Central memory CD4-positive, alpha-beta T cell (primary cell): Measurements from ENCODE around the gene NEK5.

Source experiments
- DNase-seq: peaks from one replicate; pipeline ENCODE4 v3.0.0; 2022

Gene NEK5

GRCh38 chr13:52009946-52010345, 118.9 kb downstream of the NEK5 start:
- DNase-seq = no peak

- DNase-seq = no peak
Observed at GRCh38 chr13:52006523-52007245, 122.2 kb downstream of the NEK5 start.

- DNase-seq = no peak
Observed at GRCh38 chr13:52005841-52006522, 122.9 kb downstream of the NEK5 start.

- DNase-seq = no peak
Observed at GRCh38 chr13:52004511-52005170, 124.2 kb downstream of the NEK5 start.

DNA sequence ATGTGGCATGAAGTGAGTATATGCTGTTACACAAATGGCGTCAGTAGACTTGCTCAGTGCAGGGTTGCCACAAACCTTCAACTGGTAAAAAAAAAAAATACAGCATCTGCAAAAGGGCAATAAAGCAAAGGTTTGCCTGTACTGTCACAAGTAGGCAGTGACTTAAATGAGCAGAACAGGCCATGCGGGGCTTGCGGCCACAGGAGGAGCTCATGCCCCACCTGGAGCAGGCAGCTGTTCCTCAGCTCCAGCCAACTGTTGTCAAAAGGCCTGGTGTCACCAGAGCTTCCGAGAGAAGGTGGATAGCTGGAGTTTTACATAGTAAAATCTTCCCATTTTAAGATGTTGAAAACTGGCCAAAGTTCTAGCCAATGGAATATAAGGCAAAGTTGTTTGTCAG, 125.3 kb downstream of the NEK5 start:
- no peak for DNase-seq

DNA sequence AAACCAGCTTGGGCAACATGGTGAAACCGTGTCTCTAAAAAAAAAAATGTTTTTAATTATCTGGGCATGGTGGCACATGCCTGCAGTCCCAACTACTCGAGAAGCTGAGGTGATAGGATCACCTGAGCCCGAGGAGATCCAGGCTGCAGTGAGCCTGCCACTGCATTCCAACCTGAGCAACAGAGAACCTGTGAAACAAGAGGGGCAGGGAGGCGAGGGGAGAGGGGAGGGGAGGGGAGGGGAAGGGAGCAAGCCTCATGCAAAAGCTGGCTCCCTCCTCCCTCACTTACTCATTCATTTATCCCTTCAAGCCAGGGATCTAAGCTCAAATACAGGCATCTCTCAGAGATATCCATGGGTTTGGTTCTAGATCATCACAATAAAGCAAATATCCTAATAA, 126.5 kb downstream of the NEK5 start:
- DNase-seq = no peak

DNA sequence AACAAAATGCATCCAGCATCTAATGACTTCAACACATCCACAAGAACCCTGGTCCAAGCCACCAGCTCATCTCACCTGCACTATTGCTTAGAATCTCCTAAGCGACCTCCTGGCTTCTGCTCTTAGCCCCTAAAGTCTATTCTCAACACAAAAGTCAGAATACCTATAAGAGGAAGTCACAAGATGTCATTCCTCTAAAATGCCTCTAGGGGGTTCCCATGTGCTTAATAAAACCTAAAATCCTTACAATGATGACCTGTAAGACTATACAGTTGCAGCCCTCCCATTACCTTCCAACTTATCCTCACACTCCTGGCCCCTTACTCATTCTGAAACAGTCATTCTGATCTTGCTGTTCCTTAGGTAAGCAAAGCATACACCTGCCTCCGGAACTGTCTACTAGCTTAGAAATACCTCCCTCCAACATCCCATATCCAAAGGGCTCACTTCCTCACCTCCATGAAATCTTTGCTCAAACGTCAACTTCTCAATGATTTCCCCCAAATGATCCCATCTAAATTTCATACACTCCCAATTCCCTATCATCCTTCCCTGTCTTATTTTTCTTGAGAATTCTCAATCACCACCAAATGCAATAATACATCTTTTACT, 127.6 kb downstream of the NEK5 start:
- peak; percentile 31 for DNase-seq

GRCh38 chr13:51999921-52000320, 129.0 kb downstream of the NEK5 start:
- DNase-seq = no peak

- no peak for DNase-seq
Observed at GRCh38 chr13:51999510-51999911, 129.4 kb downstream of the NEK5 start.

DNA sequence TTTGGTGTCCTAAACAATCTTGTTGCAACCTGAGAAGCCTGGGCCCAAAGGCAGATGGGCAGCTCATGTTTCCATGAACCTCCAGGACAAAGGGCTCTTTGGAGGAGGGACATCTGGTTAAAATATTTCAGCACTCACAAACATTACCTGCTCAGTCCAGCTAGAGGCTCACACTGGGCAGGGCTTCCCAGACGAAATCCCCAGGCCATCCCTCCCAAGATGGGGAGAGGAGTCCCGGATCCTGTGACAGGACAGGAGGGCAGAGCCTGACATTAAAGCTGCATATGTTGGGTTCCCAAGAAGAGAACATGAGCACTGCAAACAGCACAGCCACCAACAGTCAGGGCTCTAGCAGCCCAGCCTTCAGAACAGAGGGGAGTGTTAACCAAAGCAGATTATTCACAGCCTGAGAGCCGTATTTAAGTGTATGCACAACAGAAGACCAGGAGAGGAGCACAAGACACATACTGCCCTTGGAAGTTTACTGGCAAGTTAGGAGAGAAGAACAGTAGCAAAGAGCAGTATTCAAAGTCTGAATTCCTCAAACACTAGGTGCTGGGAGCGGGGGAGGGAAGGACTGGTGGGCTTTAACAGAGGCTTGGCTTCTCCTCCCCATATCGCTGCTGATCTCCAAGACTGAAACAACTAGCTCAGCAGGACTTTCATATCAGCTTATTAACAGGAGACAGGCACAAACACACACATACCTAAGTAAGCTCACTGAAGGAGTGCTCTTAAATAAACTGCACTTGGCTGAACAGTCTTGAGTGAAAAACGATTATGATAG, 130.0 kb downstream of the NEK5 start:
- DNase-seq = no peak

DNA sequence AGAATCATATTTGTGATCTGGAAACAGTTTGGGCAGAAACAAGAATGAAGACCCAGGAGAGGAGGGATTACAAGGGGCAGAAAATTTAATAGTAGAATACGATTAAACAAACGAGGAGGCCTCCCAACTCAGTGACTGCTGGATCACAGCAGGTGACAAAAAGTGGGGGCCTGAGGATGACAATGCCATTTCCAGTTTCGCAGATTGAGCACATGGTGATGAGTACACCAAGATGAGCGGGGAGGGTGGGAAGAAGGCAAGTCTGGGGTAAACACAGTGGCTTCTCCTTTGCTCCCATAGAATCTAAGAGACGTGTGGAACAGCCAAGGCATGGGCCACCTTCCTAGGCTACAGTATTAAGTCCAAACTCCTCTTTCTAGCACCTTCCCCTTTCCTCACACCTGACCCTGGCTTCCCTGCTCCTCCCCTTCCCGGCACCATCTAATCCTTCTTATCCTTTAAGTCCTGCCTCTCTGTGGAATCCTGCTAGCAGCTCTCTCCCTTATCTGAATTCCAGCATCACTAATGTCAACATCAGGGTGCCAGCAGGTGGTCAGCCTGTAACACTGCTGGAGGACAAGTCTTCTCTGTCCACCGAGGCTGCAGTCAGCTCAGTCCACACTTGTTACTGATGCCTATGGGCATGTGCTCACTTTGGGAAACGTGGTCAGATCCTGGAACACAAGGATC, 131.1 kb downstream of the NEK5 start:
- no peak for DNase-seq

GRCh38 chr13:51997186-51997585, 131.7 kb downstream of the NEK5 start:
- no peak for DNase-seq

DNA sequence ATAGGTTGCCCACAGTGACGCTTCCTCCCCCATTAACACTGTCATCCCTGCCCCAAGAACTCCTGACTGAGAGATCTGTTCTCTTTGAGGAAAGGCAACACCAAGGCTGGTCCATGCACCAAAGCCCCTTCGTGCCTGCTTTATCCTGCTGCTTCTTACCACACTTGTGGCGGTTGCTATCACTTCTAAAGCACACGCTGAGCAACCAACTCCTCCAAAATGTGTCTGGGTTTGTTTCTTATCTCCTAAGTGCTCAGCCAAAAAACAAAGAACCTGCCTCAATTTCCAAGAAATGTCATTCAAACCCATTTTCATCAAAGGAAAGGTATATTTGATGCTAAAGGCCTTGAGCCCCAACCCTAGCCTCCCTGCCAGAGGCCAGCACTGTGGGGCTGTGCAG, 132.2 kb downstream of the NEK5 start:
- DNase-seq = no peak

DNA sequence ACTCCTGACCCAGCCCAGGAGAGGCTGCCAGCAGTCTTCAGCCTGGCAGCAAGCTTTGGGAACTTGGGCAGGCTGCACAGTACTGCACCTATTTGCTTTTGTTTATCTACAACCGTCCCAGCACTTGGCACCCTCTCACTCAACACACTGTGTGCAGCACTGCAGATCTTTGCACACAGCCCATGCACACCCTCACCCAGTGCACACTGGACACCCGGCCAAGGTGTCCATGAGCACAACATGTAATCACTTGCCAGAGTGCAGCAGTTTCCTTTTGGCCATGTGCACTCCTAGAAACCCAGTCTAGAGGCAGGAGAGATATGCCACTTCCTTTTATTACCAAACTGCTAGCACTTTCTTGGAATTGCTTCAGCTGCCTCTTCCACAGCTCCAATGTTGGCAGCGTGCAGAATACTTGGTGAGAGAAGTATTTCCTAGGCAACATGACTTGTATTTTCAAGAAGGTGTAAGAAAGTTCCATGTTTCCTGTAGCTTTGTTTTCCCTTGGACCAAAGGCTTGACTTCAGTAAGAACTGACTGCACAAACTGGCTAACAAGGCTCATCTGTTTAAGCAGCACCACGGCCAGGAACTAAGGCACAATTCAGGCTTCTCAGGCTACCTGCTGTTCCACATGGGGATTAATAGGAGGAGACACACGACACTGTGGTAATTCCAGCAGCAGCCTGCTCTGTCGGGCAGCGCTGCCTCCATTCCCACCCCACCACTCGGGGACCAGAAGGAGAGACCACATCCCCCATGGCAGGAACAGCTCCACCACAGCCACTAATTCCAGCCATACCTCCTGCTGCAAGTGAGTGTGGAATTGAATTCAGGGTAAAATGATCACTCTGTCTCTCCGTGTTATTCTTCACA, 133.0 kb downstream of the NEK5 start:
- DNase-seq = no peak

DNA sequence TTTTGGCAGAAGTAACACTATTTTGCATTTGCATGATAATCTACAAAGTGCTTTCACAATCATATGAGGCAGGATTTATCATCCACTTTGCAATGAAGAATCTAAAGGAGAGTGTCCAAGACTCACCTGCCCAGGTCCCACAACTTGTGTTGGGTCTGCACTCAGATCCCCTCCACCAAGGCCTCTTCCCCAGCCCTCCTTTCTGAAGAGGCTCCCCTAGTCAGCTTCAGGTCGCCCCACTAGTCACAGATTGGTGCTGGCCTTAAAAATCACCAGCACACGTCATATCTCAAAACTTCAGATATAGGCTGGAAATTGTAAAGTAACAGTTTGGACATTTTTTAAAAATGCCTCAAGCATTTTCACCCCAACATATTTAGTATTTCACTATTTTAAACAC, 135.2 kb downstream of the NEK5 start:
- DNase-seq = no peak

GRCh38 chr13:51988988-51989618, 139.8 kb downstream of the NEK5 start:
- no peak for DNase-seq
